IPS-15b (cell line): ENCODE data around the gene LIG3.
"Not testable (repeated sequence)": the region's sequence is repeated elsewhere in the genome, so short reads cannot be mapped to it uniquely, and the experiment has no call there.

Experiments
- H3K27me3 ChIP-seq: one replicate; pipeline ENCODE4 v1.6.1; 2013; ENCODE audit warnings: low read length; ENCODE audit not compliant: control insufficient read depth, insufficient read depth
- H3K36me3 ChIP-seq: one replicate; pipeline ENCODE4 v1.6.1; 2013; ENCODE audit warnings: low read length; ENCODE audit not compliant: control insufficient read depth, insufficient read depth
- H3K4me1 ChIP-seq: one replicate; pipeline ENCODE4 v1.6.1; 2013; ENCODE audit warnings: mild to moderate bottlenecking, low read length; ENCODE audit not compliant: control insufficient read depth, insufficient read depth
- H3K4me3 ChIP-seq: one replicate; pipeline ENCODE4 v1.5.1; 2013; ENCODE audit warnings: low read depth, low read length
- H3K9ac ChIP-seq: one replicate; pipeline ENCODE4 v1.6.1; 2013; ENCODE audit warnings: low read depth, mild to moderate bottlenecking, low read length
- H3K9me3 ChIP-seq: one replicate; pipeline ENCODE4 v1.6.1; 2013; ENCODE audit warnings: mild to moderate bottlenecking, low read length; ENCODE audit not compliant: control insufficient read depth, insufficient read depth

LIG3 gene

GRCh38 chr17:34987232-34987631 is 6.9 kb downstream of the LIG3 start:
- Histone ChIP-seq H3K4me1 (no peaks in the 10 kb centered on the region), H3K36me3 (peaks cover 28% of the 10 kb centered on the region), H3K9me3 (no peaks in the 10 kb centered on the region), H3K9ac (no peak overlapping the region), H3K27me3 (no peaks in the 10 kb centered on the region), H3K4me3 (no peak overlapping the region)

- H3K4me3 ChIP-seq = no peak overlapping the region
- no peak overlapping the region for H3K9ac ChIP-seq
- no peaks in the 10 kb centered on the region for H3K9me3 ChIP-seq
- no peaks in the 10 kb centered on the region for H3K4me1 ChIP-seq
- H3K27me3 ChIP-seq = no peaks in the 10 kb centered on the region
- H3K36me3 ChIP-seq = peaks cover 42% of the 10 kb centered on the region
Measured at GRCh38 chr17:34988644-34989043, 8.3 kb downstream of the LIG3 start.

GRCh38 chr17:34989473-34989872 is 9.2 kb downstream of the LIG3 start:
- H3K9me3 ChIP-seq = no peaks in the 10 kb centered on the region
- no peaks in the 10 kb centered on the region for H3K4me1 ChIP-seq
- H3K4me3 ChIP-seq = no peak overlapping the region
- peaks cover 50% of the 10 kb centered on the region for H3K36me3 ChIP-seq
- no peaks in the 10 kb centered on the region for H3K27me3 ChIP-seq
- H3K9ac ChIP-seq = no peak overlapping the region

- H3K36me3 ChIP-seq = peaks cover 59% of the 10 kb centered on the region
- H3K27me3 ChIP-seq = no peaks in the 10 kb centered on the region
- no peaks in the 10 kb centered on the region for H3K9me3 ChIP-seq
- no peak overlapping the region for H3K4me3 ChIP-seq
- no peaks in the 10 kb centered on the region for H3K4me1 ChIP-seq
- H3K9ac ChIP-seq = no peak overlapping the region
Measured at GRCh38 chr17:34990921-34991365, 10.6 kb downstream of the LIG3 start.

- H3K4me1 ChIP-seq = no peaks in the 10 kb centered on the region
- no peaks in the 10 kb centered on the region for H3K9me3 ChIP-seq
- no peaks in the 10 kb centered on the region for H3K27me3 ChIP-seq
- no peak overlapping the region for H3K4me3 ChIP-seq
- peaks cover 62% of the 10 kb centered on the region for H3K36me3 ChIP-seq
- H3K9ac ChIP-seq = no peak overlapping the region
Measured at GRCh38 chr17:34991606-34992005, 11.3 kb downstream of the LIG3 start.

GRCh38 chr17:34993031-34993430 is 12.7 kb downstream of the LIG3 start:
- Histone ChIP-seq H3K9ac (no peak overlapping the region), H3K36me3 (peaks cover 72% of the 10 kb centered on the region), H3K4me1 (no peaks in the 10 kb centered on the region), H3K4me3 (no peak overlapping the region), H3K27me3 (no peaks in the 10 kb centered on the region), H3K9me3 (no peaks in the 10 kb centered on the region)

- peaks cover 80% of the 10 kb centered on the region for H3K36me3 ChIP-seq
- no peak overlapping the region for H3K9ac ChIP-seq
- no peaks in the 10 kb centered on the region for H3K9me3 ChIP-seq
- no peaks in the 10 kb centered on the region for H3K27me3 ChIP-seq
- H3K4me3 ChIP-seq = no peak overlapping the region
- H3K4me1 ChIP-seq = no peaks in the 10 kb centered on the region
Measured at GRCh38 chr17:34996422-34997285, 16.3 kb downstream of the LIG3 start.

GRCh38 chr17:34997355-34997862 is 17.1 kb downstream of the LIG3 start:
- Histone ChIP-seq H3K36me3 (peaks cover 80% of the 10 kb centered on the region), H3K27me3 (no peaks in the 10 kb centered on the region), H3K9me3 (no peaks in the 10 kb centered on the region), H3K9ac (no peak overlapping the region), H3K4me3 (no peak overlapping the region), H3K4me1 (no peaks in the 10 kb centered on the region)

GRCh38 chr17:34998205-34998604 is 17.9 kb downstream of the LIG3 start:
- Histone ChIP-seq H3K27me3 (no peaks in the 10 kb centered on the region), H3K9me3 (no peaks in the 10 kb centered on the region), H3K4me1 (no peaks in the 10 kb centered on the region), H3K36me3 (peaks cover 80% of the 10 kb centered on the region), H3K9ac (no peak overlapping the region), H3K4me3 (no peak overlapping the region)

GRCh38 chr17:34999456-34999855 is 19.1 kb downstream of the LIG3 start:
- Histone ChIP-seq H3K9me3 (no peaks in the 10 kb centered on the region), H3K4me1 (no peaks in the 10 kb centered on the region), H3K27me3 (no peaks in the 10 kb centered on the region), H3K9ac (no peak overlapping the region), H3K36me3 (peaks cover 78% of the 10 kb centered on the region), H3K4me3 (no peak overlapping the region)

GRCh38 chr17:35000965-35001364 is 20.7 kb downstream of the LIG3 start:
- not testable (repeated sequence) for H3K4me3 ChIP-seq, H3K27me3 ChIP-seq, H3K4me1 ChIP-seq, H3K9ac ChIP-seq, H3K9me3 ChIP-seq
- peaks cover 65% of the 10 kb centered on the region for H3K36me3 ChIP-seq

GRCh38 chr17:35001549-35001948 is 21.2 kb downstream of the LIG3 start:
- H3K36me3 ChIP-seq = peaks cover 60% of the 10 kb centered on the region
- no peaks in the 10 kb centered on the region for H3K9me3 ChIP-seq
- H3K27me3 ChIP-seq = no peaks in the 10 kb centered on the region
- no peaks in the 10 kb centered on the region for H3K4me1 ChIP-seq
- H3K4me3 ChIP-seq = no peak overlapping the region
- H3K9ac ChIP-seq = no peak overlapping the region
